DOHH2 (cell line): ENCODE data around the gene DPP3.

Source experiments
- H3F3A ChIP-seq: fragments of 200-600 bp; sonication (generic), shearing (Covaris generic); 2 replicates; pipeline ENCODE4 v1.6.0; 2016; ENCODE audit warnings: antibody characterized with exemption, mild to moderate bottlenecking; ENCODE audit not compliant: control insufficient read depth, insufficient read depth
- H3K27ac ChIP-seq: fragments of 200-600 bp; sonication (generic); 2 replicates; pipeline ENCODE4 v1.5.1; 2014; ENCODE audit warnings: low read depth, mild to moderate bottlenecking, low read length, moderate library complexity
- H3K27me3 ChIP-seq: fragments of 200-600 bp; sonication (generic); 2 replicates; pipeline ENCODE4 v1.6.1; 2014; ENCODE audit warnings: mild to moderate bottlenecking, low read length, mixed read lengths; ENCODE audit not compliant: control insufficient read depth
- H3K36me3 ChIP-seq: fragments of 200-600 bp; sonication (generic); 2 replicates; pipeline ENCODE4 v1.6.1; 2014; ENCODE audit warnings: mild to moderate bottlenecking, low read length, moderate library complexity, mixed read lengths; ENCODE audit not compliant: control insufficient read depth
- H3K4me1 ChIP-seq: fragments of 200-600 bp; sonication (generic); 2 replicates; pipeline ENCODE4 v1.6.1; 2014; ENCODE audit warnings: mild to moderate bottlenecking, low read length, mixed read lengths; ENCODE audit not compliant: control insufficient read depth
- H3K4me2 ChIP-seq: fragments of 200-600 bp; sonication (generic); 2 replicates; pipeline ENCODE4 v1.6.0; 2014; ENCODE audit warnings: mild to moderate bottlenecking, low read length, moderate library complexity
- H3K4me3 ChIP-seq: fragments of 200-600 bp; sonication (generic); 2 replicates; pipeline ENCODE4 v1.5.1; 2014; ENCODE audit warnings: mild to moderate bottlenecking, low read length, mixed read lengths
- H3K79me2 ChIP-seq: fragments of 200-600 bp; sonication (generic); 2 replicates; pipeline ENCODE4 v1.6.1; 2014; ENCODE audit warnings: mild to moderate bottlenecking, low read length, mixed read lengths; ENCODE audit not compliant: control insufficient read depth
- H3K9me2 ChIP-seq: fragments of 200-600 bp; sonication (generic); replicated peaks from 2 replicates; pipeline ENCODE4 v1.6.1; 2014; ENCODE audit warnings: mild to moderate bottlenecking, low read length, mixed read lengths; ENCODE audit not compliant: control insufficient read depth
- H3K9me3 ChIP-seq: fragments of 200-600 bp; sonication (generic); 2 replicates; pipeline ENCODE4 v1.6.1; 2014; ENCODE audit warnings: antibody characterized with exemption, low read length, mixed read lengths; ENCODE audit not compliant: control insufficient read depth, insufficient read depth
- H4K20me1 ChIP-seq: fragments of 200-600 bp; sonication (generic); 2 replicates; pipeline ENCODE4 v1.6.0; 2014; ENCODE audit warnings: low read depth, mild to moderate bottlenecking, antibody characterized with exemption, low read length, moderate library complexity; ENCODE audit not compliant: control insufficient read depth, insufficient read depth
- CTCF ChIP-seq: fragments of 200-600 bp; sonication (generic); IDR thresholded peaks from one replicate; pipeline ENCODE4 v1.5.1; 2014; ENCODE audit warnings: antibody characterized with exemption, mild to moderate bottlenecking, low read depth, low read length; ENCODE audit not compliant: poor library complexity, severe bottlenecking
- EZH2phosphoT487 ChIP-seq: fragments of 200-600 bp; sonication (generic); IDR thresholded peaks from 2 replicates; pipeline ENCODE4 v1.6.1; 2017; ENCODE audit warnings: borderline replicate concordance, mild to moderate bottlenecking, antibody characterized with exemption, low read length, moderate library complexity, mixed read lengths

The DPP3 gene

GRCh38 chr11:66443602-66444001, 36.6 kb upstream of the DPP3 start:
- no peak overlapping the region for H3K4me3 ChIP-seq
- H3K4me1 ChIP-seq, result no peaks in the 10 kb centered on the region
- H3K9me3 ChIP-seq, result peaks cover 15% of the 10 kb centered on the region
- H4K20me1 ChIP-seq, result no peaks in the 10 kb centered on the region
- H3K9me2 ChIP-seq, result no peaks in the 10 kb centered on the region
- H3K27ac ChIP-seq, result no peak overlapping the region
- TF ChIP-seq CTCF (no peak), EZH2phosphoT487 (no peak)
- H3F3A ChIP-seq, result no peaks in the 10 kb centered on the region
- no peaks in the 10 kb centered on the region for H3K36me3 ChIP-seq
- H3K27me3 ChIP-seq, result no peaks in the 10 kb centered on the region
- H3K79me2 ChIP-seq, result no peaks in the 10 kb centered on the region
- no peak overlapping the region for H3K4me2 ChIP-seq

- Histone ChIP-seq H3K4me1 (no peaks in the 10 kb centered on the region), H3K4me2 (no peak overlapping the region), H3K9me3 (peaks cover 15% of the 10 kb centered on the region)
These were observed 33.2 kb upstream of the DPP3 start for GRCh38 chr11:66447012-66447411.

GRCh38 chr11:66448523-66448922, 31.7 kb upstream of the DPP3 start:
- H3K4me2 ChIP-seq, result no peak overlapping the region
- no peak overlapping the region for H3K4me3 ChIP-seq
- H4K20me1 ChIP-seq, result no peaks in the 10 kb centered on the region
- peaks cover 9% of the 10 kb centered on the region for H3K27me3 ChIP-seq
- no peaks in the 10 kb centered on the region for H3K9me2 ChIP-seq
- H3F3A ChIP-seq, result no peaks in the 10 kb centered on the region
- TF ChIP-seq EZH2phosphoT487 (no peak), CTCF (no peak)
- H3K27ac ChIP-seq, result no peak overlapping the region
- no peaks in the 10 kb centered on the region for H3K79me2 ChIP-seq
- H3K4me1 ChIP-seq, result no peaks in the 10 kb centered on the region
- no peaks in the 10 kb centered on the region for H3K36me3 ChIP-seq
- H3K9me3 ChIP-seq, result peaks cover 5% of the 10 kb centered on the region

More at GRCh38 chr11:66447012-66447411, 33.2 kb upstream of the DPP3 start:
- Histone ChIP-seq H3K9me2 (no peaks in the 10 kb centered on the region), H3K27me3 (peaks cover 4% of the 10 kb centered on the region), H4K20me1 (no peaks in the 10 kb centered on the region), H3K36me3 (no peaks in the 10 kb centered on the region), H3K79me2 (no peaks in the 10 kb centered on the region), H3F3A (no peaks in the 10 kb centered on the region), H3K27ac (no peak overlapping the region), H3K4me3 (no peak overlapping the region)
- TF ChIP-seq CTCF (no peak), EZH2phosphoT487 (no peak)

DNA sequence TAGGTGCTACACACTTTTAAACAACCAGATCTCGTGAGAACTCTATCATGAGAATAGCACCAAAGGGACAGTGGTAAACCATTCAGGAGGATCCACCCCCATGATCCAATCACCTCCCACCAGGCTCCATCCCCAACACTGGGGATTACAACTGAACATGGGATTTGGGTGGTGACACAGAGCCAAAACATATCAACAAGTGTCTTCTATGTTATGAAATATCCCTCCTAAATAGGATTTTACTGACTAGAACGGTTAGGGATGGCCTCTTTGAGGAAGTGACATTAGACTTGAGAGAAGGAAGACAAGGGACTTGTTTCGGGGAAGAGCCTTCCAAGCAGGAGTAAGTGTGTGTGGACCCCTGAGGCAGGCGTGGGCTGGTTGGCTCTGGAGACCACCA, 29.7 kb upstream of the DPP3 start:
- H3K9me3 ChIP-seq, result no peaks in the 10 kb centered on the region
- H3K79me2 ChIP-seq, result no peaks in the 10 kb centered on the region
- H3K27me3 ChIP-seq, result peaks cover 22% of the 10 kb centered on the region
- H3K9me2 ChIP-seq, result no peaks in the 10 kb centered on the region
- H3K27ac ChIP-seq, result no peak overlapping the region
- H3K36me3 ChIP-seq, result no peaks in the 10 kb centered on the region
- no peak overlapping the region for H3K4me2 ChIP-seq
- H3K4me3 ChIP-seq, result no peak overlapping the region
- no peaks in the 10 kb centered on the region for H3K4me1 ChIP-seq
- H4K20me1 ChIP-seq, result no peaks in the 10 kb centered on the region
- H3F3A ChIP-seq, result no peaks in the 10 kb centered on the region
- TF ChIP-seq EZH2phosphoT487 (no peak), CTCF (no peak)
